IMR-90 (cell line): ENCODE results near the gene RBM28.

Experiments used
- MAZ ChIP-seq: IDR thresholded peaks from 2 replicates; pipeline ENCODE4 v1.6.1; 2012; ENCODE audit warnings: low read depth, mild to moderate bottlenecking, low read length, improper control_type of control experiment, moderate library complexity, borderline replicate concordance
- POLR2A ChIP-seq: IDR thresholded peaks from 2 replicates; pipeline ENCODE4 v1.6.1; 2012; ENCODE audit warnings: mild to moderate bottlenecking, low read depth, low read length
- RAD21 ChIP-seq: IDR thresholded peaks from 2 replicates; pipeline ENCODE4 v1.6.1; 2012; ENCODE audit warnings: low read length, improper control_type of control experiment
- SMC3 ChIP-seq: fragments of 150-350 bp; IDR thresholded peaks from 2 replicates; pipeline ENCODE4 v1.6.1; 2016; ENCODE audit warnings: low read depth, mild to moderate bottlenecking, antibody characterized with exemption, low read length, moderate library complexity
- TF ChIP-seq, protein P1 (sequence below): conservative IDR thresholded peaks from 2 replicates; pipeline ENCODE4 v1.5.1; 2012; ENCODE audit warnings: mild to moderate bottlenecking, low read depth, low read length, improper control_type of control experiment

DNA sequence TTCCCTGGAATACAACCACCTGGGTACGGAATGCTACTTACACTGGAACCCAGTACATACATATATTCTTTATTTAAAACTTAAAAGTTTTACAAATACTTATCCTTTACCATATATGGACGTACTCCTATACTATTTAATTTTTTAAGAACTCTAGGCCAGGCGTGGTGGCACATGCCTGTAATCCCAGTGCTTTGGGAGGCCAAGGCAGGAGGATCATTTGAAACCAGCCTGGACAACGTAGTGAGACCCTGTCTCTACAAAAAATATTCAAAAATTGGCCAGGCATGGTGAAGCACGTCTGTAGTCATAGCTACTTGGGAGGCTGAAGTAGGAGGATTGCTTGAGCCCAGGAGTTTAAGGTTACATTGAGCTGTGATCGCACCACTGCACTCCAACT is 2.0 kb downstream of the RBM28 start:
- TF ChIP-seq SMC3 (no peak), RAD21 (no peak), MAZ (no peak), POLR2A (no peak)
- TF ChIP-seq, protein P1, sequence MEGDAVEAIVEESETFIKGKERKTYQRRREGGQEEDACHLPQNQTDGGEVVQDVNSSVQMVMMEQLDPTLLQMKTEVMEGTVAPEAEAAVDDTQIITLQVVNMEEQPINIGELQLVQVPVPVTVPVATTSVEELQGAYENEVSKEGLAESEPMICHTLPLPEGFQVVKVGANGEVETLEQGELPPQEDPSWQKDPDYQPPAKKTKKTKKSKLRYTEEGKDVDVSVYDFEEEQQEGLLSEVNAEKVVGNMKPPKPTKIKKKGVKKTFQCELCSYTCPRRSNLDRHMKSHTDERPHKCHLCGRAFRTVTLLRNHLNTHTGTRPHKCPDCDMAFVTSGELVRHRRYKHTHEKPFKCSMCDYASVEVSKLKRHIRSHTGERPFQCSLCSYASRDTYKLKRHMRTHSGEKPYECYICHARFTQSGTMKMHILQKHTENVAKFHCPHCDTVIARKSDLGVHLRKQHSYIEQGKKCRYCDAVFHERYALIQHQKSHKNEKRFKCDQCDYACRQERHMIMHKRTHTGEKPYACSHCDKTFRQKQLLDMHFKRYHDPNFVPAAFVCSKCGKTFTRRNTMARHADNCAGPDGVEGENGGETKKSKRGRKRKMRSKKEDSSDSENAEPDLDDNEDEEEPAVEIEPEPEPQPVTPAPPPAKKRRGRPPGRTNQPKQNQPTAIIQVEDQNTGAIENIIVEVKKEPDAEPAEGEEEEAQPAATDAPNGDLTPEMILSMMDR = no peak
